ENCODE measurements around the gene NFATC3. TPM values are rescaled to one million over a fixed set of nuclear protein-coding genes. Genes with fewer than 3 reads are reported as not detected.

The NFATC3 gene
- total and polyA plus RNA-seq, 8 donors: 5.5 to 385 (median 20.6) TPM

DNA sequence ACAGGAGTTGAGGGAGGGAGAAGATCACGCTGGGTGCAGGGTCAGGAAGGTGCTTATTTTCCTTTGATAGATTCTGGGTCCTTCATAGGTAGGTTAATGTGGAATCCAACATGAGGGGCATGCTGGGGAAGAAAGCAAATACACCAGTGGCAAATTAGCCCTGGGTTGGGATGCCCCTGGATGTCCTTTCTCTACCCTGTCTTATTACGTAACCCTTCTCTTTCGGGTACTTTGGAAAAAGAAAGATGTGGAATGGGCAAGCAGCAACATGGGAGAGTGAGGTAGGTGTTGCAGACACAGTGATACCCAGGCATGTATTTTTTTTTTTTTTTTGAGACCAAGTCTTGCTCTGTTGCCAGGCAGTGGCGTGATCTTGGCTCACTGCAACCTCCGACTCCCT, 188.3 kb downstream of the NFATC3 start:
- intact Hi-C loops (cut with DNase I; ENCODE audit: low total_unique reads): no loop called here
- Histone ChIP-seq H3K27ac (peak overlapping the region in 4 of 5 donors; percentile 67 to 78 (median 71)), H3K4me3 (no peak overlapping the region), H3K4me1 (peaks cover 26 to 87% (median 60%) of the 10 kb centered on the region in 4 donors), H3K9me3 (no peaks in the 10 kb centered on the region), H3K36me3 (peaks cover 0 to 29% (median 18%) of the 10 kb centered on the region in 4 donors), H3K27me3 (no peaks in the 10 kb centered on the region)
- 91 to 96% (median 93%) methylated on average over 5 of the region's 5 CpGs for WGBS, 5 donors
- no peak for DNase-seq
- no peak for TF ChIP-seq CTCF (IDR thresholded peaks at IDR 0.05)
- TF ChIP-seq POLR2A (IDR thresholded peaks at IDR 0.05): no peak
- TF ChIP-seq EP300 (IDR thresholded peaks at IDR 0.05): no peak
- TF ChIP-seq POLR2AphosphoS5 (IDR thresholded peaks at IDR 0.05): no peak

GRCh38 chr16:68273896-68274295, 188.7 kb downstream of the NFATC3 start:
- DNase-seq: no peak
- no peaks in the 10 kb centered on the region for H3K9me3 ChIP-seq
- intact Hi-C loops (cut with DNase I; ENCODE audit: low total_unique reads): no loop called here
- no peak for TF ChIP-seq POLR2AphosphoS5 (IDR thresholded peaks at IDR 0.05)
- no peak for TF ChIP-seq EP300 (IDR thresholded peaks at IDR 0.05)
- no peak for TF ChIP-seq CTCF (IDR thresholded peaks at IDR 0.05)
- TF ChIP-seq POLR2A (IDR thresholded peaks at IDR 0.05): no peak
- no peaks in the 10 kb centered on the region for H3K27me3 ChIP-seq
- H3K27ac ChIP-seq: peak overlapping the region in 1 of 5 donors; percentile 70
- no peak overlapping the region for H3K4me3 ChIP-seq
- 90 to 99% (median 94%) methylated on average over 8 of the region's 8 CpGs for WGBS, 5 donors
- H3K4me1 ChIP-seq: peaks cover 26 to 83% (median 60%) of the 10 kb centered on the region in 4 donors
- H3K36me3 ChIP-seq: peaks cover 0 to 29% (median 18%) of the 10 kb centered on the region in 4 donors

DNA sequence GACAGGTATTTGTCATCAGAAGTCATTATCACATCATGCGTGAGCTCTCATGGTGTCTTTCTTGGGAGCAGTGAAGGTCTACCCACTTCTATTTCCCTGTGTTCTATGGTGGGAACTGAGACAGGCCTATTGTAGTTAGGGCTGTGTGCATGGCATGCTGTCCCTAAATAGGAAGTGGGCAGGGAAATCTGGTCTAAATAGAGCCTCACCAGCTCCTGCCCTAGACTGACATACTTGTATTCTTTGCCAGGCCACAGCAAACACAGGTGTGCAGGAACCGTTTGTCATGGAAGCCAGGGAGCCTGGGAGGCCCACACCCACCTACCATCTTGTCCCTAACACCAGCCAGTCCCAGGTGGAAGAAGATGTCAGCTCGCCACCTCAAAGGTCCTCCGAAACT, 189.3 kb downstream of the NFATC3 start:
- Histone ChIP-seq H3K4me3 (no peak overlapping the region), H3K9me3 (no peaks in the 10 kb centered on the region), H3K36me3 (peaks cover 0 to 30% (median 18%) of the 10 kb centered on the region in 4 donors), H3K27ac (peak overlapping the region in 4 of 5 donors; percentile 10 to 67 (median 28)), H3K27me3 (no peaks in the 10 kb centered on the region), H3K4me1 (peaks cover 26 to 77% (median 58%) of the 10 kb centered on the region in 4 donors)
- no peak for DNase-seq
- intact Hi-C loops (cut with DNase I; ENCODE audit: low total_unique reads): no loop called here
- TF ChIP-seq POLR2AphosphoS5 (IDR thresholded peaks at IDR 0.05): no peak
- no peak for TF ChIP-seq POLR2A (IDR thresholded peaks at IDR 0.05)
- no peak for TF ChIP-seq EP300 (IDR thresholded peaks at IDR 0.05)
- TF ChIP-seq CTCF (IDR thresholded peaks at IDR 0.05): no peak
- 75 to 91% (median 84%) methylated on average over 4 of the region's 4 CpGs for WGBS, 5 donors

DNA sequence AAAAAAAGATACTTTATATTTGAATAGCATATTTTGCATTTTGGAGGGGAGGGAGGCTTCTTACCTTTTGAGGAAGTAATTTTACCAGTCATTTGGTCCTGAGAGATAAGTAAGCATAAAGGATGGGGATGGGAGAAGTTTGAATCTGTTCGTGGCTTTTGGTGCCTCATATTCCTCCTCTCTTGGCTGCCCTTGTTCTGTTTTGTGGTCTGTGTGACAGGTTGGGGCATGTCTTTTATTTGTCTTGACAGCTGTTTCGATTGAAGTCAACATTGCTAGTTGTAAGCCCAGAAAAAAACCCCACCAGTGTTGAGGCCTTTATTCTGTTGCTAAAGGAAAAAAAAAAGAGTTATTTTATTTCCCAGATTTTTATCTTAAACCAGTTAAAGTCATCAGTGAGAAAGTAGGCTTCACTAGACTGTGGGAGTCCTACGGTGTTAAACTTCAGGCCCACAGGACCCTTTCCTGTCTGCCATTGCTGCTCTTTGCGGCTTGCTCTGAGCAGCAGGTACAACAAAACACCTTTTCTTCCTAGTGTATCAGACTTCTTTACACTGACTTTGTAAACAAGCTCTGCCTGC, 190.5 kb downstream of the NFATC3 start:
- 30 to 41% (median 32%) methylated on average over 4 of the region's 4 CpGs for WGBS, 5 donors
- H3K9me3 ChIP-seq: no peaks in the 10 kb centered on the region
- H3K4me3 ChIP-seq: no peak overlapping the region
- H3K4me1 ChIP-seq: peaks cover 26 to 66% (median 53%) of the 10 kb centered on the region in 4 donors
- H3K27ac ChIP-seq: peak overlapping the region; percentile 2 to 75 (median 67)
- DNase-seq: peak in 1 of 2 donors; percentile 38
- peaks cover 0 to 34% (median 18%) of the 10 kb centered on the region in 4 donors for H3K36me3 ChIP-seq
- TF ChIP-seq CTCF (IDR thresholded peaks at IDR 0.05) (no peak), POLR2AphosphoS5 (IDR thresholded peaks at IDR 0.05) (no peak), EP300 (IDR thresholded peaks at IDR 0.05) (no peak)
- H3K27me3 ChIP-seq: no peaks in the 10 kb centered on the region
- intact Hi-C loops (cut with DNase I; ENCODE audit: low total_unique reads): no loop called here
